H1 (cell line): ENCODE data around the gene FAM200B. TPM values are rescaled to one million over a fixed set of nuclear protein-coding genes. Genes with fewer than 3 reads are reported as not detected.

ENCODE experiments used
- CBX5 ChIP-seq: fragments of 300-800, 300-1000 bp; sonication (generic); IDR thresholded peaks from 2 replicates; pipeline ENCODE4 v1.7.1; 2016; ENCODE audit warnings: antibody characterized with exemption, low read length, low read depth
- CHD7 ChIP-seq: fragments of 300-600 bp; sonication (generic); IDR thresholded peaks from 2 replicates; pipeline ENCODE4 v1.7.1; 2012; ENCODE audit warnings: low read length, moderate library complexity, mild to moderate bottlenecking, inconsistent platforms; ENCODE audit not compliant: insufficient replicate concordance
- EGR1 ChIP-seq: IDR thresholded peaks from 2 replicates; pipeline ENCODE4 v1.6.1; 2011; ENCODE audit warnings: low read depth, low read length, borderline replicate concordance
- GABPA ChIP-seq: IDR thresholded peaks from 2 replicates; pipeline ENCODE4 v1.6.1; 2011; ENCODE audit warnings: mild to moderate bottlenecking, low read length, moderate library complexity, borderline replicate concordance; ENCODE audit not compliant: insufficient read depth
- JUN ChIP-seq: IDR thresholded peaks from 2 replicates; pipeline ENCODE4 v1.6.1; 2011; ENCODE audit warnings: low read depth, mild to moderate bottlenecking, improper control_type of control experiment, low read length
- SIX5 ChIP-seq: IDR thresholded peaks from 2 replicates; pipeline ENCODE4 v1.6.1; 2011; ENCODE audit warnings: mild to moderate bottlenecking, low read depth, low read length
- USF2 ChIP-seq: IDR thresholded peaks from 2 replicates; pipeline ENCODE4 v1.6.1; 2011; ENCODE audit warnings: low read length, improper control_type of control experiment
- polyA plus RNA-seq, 7 experiments: library from polyadenylated mRNA; depleted of rRNA in 3 of 7; stranded (reverse) in 5 of 7; unstranded in 2 of 7; fragments of >200 nt in 5 of 7; fragments of 200-250 nt in 2 of 7; gene quantifications; 1 replicate in 5 of 7; 2 replicates in 1 of 7; 4 replicates in 1 of 7; pipeline versions ENCODE4 v1.2.1 to v1.2.3, GENCODE V29; 2011 to 2013; ENCODE audit warnings: missing spikeins in 2 of 7, mixed read lengths in 2 of 7
- total RNA-seq: library from RNA; stranded (reverse); fragmentation: NEBNext Ultra II Directional; extraction: Animal tissue kit (Norgen Biotek cat#: 25700); gene quantifications from 2 replicates; pipeline ENCODE4 v1.2.1, GENCODE V29; 2021

Gene FAM200B
- total and polyA plus RNA-seq, 2 of the 8 experiments (the other 6 are each of a cell fraction or from before 2014, with no cell fraction given), result 10.7 to 23.7 TPM

- TF ChIP-seq CHD7, result no peak
- TF ChIP-seq USF2, result no peak
- TF ChIP-seq JUN, result no peak
- no peak for TF ChIP-seq GABPA
- no peak for TF ChIP-seq CBX5
- TF ChIP-seq EGR1, result no peak
- TF ChIP-seq SIX5, result no peak
Observed at GRCh38 chr4:15676039-15676438, 5.6 kb upstream of the FAM200B start (continued).
